NCI-H2081 treated with DMSO at 0.1 percent for 48 hours (cell line): ENCODE results near the gene PRKAA2.
"Not testable (repeated sequence)": the region's sequence is repeated elsewhere in the genome, so short reads cannot be mapped to it uniquely, and the experiment has no call there.

Experiments used
- DNase-seq: peaks from one replicate; lab custom pipeline; 2025; lab: John Stamatoyannopoulos, UW

PRKAA2 gene

DNA sequence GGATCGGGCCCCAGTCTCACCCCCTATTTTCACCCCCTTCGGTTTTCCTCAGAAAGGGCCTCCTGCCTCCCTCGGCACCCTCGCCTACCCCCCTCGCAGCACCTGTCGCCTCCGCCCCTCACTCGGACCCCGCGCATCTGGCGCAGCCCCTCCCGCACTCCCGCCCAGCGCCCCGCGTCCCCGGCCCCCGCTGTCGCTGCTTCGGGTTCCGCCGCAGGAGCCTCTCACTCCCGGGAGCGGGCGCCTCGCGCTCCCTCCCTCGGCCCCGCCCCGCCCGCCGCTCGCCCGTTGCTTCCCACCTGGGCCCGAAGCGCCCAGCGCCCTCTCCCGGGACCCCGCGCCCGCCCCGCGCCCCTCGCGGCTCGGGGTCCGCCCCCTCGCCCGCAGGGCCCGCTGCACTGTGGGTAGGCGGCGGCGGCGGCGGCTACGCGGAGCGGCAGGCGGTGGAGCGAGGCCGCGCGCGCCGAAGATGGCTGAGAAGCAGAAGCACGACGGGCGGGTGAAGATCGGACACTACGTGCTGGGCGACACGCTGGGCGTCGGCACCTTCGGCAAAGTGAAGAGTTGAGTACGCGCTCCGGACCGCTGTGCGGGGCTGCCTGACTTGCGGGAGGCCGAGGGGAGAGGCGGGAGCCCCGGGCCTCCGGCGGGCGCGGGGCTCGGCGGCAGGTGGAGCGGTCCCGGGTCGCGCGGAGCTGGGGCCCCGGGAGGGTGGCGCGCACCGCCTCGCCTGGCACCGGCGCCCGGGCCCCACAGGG lies at the start of gene PRKAA2:
TSS of gene PRKAA2 (plus strand) at position 396 of the 758 bp plus-strand sequence. CDS start at position 470, 74 bp downstream.
- DNase-seq: no peak

DNA sequence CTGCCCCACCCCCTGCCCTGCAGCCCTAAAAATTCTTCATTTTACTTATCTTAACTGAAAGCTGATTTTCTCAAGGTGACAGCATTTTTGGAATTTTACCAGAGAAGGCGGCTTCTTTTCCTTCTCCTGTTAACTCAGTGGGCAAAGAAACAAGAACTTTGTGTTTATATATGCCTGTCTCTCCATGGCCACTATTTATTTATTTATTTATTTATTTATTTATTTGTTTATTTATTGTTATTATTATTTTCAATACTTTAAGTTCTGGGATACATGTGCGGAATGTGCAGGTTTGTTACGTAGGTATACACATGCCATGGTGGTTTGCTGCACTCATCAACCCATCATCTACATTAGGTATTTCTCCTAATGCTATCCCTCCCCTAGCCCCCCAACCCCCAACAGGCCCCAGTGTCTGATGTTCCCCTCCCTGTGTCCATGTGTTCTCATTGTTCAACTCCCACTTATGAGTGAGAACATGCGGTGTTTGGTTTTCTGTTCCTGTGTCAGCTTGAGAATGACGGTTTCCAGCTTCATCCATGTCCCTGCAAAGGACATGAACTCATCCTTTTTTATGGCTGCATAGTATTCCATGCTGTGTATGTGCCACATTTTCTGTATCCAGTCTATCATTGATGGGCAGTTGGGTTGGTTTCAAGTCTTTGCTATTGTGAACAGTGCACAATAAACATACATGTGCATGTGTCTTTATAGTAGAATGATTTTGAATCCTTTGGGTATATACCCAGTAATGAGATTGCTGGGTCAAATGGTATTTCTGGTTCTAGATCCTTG lies 49.5 kb upstream of the PRKAA2 start:
- DNase-seq: not testable (repeated sequence)

DNA sequence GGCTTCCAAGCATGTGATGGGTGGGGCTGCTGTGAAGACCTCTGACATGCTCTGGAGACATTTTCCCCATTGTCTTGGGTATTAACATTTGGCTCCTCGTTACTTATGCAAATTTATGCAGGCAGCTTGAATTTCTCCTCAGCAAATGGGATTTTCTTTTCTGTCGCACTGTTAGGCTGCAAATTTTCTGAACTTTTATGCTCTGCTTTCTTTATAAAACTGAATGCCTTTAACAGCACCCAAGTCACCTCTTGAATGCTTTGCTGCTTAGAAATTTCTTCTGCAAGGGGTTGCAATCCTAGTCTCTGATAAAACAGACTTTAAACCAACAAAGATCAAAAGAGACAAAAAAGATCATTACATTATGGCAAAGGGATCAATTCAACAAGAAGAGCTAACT lies 35.0 kb upstream of the PRKAA2 start:
- DNase-seq: not testable (repeated sequence)

DNA sequence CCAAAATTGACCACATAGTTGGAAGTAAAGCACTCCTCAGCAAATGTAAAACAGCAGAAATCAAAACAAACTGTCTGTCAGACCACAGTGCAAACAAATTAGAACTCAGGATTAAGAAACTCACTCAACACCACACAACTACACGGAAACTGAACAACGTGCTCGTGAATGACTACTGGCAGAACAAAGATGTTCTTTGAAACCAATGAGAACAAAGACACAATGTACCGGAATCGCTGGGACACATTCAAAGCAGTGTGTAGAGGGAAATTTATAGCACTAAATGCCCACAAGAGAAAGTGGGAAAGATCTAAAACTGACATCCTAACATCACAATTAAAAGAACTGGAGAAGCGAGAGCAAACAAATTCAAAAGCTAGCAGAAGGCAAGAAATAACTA lies 34.3 kb upstream of the PRKAA2 start:
- DNase-seq: not testable (repeated sequence)

DNA sequence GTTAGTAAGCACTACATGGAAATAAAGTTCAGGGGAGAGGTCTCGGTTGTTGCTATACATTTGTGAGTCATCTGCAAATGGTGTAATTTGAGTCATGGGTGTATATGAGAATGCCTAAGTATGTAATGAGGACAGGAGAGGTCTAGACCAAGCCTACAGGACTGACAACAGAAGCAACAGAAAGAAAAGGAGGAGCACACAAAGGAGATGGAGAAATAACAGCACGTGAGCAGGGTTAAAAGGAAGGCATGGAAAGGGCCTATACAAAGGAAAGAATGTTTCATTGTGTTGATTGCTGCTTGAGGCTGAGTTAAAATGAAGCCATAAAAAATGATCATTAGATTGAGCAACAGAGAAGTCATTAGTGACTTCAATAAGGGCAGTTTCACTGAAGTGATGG lies 28.0 kb upstream of the PRKAA2 start:
- no peak for DNase-seq

DNA sequence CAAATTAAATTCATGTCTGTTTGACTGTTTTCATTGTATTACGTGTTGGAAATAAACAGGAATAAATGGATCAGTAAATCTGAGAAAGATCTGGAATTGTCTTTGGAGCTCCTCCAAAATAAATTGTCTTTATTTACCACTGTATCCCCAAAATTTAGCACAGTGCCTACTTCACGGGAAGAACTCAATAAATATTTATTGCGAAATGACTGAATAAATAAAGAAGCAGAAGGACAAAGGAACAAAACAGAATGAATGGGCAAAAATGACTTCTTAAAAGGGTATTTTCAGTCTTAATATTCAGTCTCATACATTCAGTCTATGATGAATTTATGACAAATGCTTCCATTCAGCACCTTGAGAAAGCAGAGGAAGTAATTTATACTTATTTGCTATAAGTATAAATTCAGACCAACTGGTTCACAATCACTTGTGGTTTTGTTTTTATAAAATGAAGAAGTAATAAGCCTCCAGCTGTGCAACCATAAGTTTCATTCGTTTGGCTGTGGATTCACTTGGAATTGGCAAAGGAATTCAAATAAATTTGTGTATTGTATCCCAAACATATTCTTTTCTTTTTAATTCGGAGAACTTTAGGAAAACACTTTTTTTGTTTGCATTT lies 19.2 kb upstream of the PRKAA2 start:
- DNase-seq: no peak

DNA sequence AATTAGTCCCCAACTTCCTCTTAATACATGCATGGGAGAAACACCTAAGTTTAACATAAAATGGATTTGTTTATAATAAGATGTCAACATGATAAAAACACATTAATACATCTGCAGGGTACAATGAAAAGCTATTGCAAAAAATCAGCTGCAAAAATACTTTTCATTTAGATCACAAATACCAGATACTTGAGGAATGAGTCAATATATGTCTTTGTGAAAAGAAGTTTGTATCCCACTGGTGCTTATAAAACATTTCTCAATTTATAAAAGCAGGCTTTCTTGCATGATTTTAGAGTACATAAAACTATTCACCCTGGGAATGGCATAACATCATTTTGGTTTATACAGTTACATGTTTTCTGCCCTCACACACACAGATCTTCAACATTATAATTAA lies 18.6 kb upstream of the PRKAA2 start:
- no peak for DNase-seq

DNA sequence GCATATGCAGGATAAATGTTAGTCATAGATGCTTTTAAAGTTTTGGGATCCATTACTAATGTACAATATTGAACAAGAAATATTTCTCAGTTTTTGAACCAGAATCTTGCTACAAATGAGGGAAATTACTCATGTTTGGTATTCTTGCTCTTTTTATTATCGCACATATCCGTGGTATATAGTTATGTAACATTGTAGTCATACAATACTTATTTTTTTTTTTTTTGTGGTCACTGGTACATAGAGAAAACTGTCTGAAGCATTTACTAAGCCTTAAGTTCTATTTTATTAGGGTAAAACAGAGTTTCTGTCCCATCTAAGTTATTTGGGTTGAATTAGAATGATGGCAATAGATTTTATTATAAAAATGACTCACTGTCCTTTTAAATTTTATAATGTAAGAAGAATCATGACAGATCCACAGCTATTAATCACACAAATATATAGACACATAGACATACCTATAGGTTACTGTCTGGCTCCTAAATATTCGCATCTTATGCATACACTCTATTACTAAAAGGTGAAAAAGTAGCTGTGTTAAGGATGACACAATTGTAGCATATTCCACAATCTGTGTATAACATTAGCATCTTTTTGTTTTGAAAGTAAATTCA lies 18.0 kb upstream of the PRKAA2 start:
- no peak for DNase-seq

DNA sequence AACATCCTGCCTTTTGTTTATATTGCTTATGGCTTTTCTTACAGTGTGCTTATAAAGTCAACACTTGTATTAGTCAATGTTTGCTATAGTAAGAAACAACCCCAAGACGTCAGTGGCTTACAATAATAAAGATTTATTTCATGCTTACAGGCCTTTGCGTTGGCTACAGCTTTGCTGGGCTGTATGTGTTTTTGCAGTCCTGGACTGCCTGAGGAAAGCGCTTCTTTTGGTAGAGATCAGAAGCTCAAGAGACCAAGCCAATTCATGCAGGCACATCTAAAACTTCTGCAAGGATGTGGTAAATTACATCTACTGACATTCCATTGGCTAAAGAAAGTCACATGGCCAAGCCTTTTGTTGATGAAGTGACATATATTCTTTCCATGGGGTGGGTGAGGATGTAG lies 17.5 kb upstream of the PRKAA2 start:
- DNase-seq: no peak

DNA sequence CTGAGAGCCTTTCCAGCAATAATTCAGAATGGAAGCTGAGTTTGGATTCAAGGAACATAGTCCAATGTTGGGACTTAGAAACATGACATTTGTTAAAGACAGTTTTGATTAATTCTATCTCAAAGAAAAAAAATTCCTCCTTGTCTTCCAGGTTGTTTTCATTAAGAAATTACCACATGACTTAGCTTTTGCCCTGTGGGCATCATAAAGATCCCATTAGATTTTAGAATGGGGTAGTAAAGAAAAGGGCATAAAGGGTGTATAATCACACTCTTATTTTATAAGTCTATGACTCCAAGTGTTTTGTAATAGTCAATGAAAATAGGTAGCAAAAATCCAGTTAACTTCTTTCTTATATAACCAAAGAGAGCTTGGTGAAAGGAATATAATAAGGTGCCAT lies 14.3 kb upstream of the PRKAA2 start:
- DNase-seq: no peak

DNA sequence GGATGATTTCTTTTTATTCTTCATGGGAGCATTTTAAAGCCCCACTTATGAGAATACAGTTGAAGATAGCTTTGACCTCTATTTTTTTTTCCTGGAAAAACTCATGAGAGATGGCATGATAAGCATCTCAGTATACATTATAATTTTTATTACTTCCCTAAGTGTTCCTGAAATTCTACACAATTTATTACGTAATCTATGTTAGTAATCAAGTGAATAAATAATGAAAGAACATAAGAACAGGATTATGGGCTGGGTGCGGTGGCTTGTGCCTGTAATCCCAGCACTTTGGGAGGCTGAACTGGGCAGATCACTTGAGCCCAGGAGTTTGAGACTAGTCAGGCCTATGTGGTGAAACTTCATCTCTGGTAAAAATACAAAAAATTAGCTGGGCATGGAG lies 13.2 kb upstream of the PRKAA2 start:
- DNase-seq: no peak

DNA sequence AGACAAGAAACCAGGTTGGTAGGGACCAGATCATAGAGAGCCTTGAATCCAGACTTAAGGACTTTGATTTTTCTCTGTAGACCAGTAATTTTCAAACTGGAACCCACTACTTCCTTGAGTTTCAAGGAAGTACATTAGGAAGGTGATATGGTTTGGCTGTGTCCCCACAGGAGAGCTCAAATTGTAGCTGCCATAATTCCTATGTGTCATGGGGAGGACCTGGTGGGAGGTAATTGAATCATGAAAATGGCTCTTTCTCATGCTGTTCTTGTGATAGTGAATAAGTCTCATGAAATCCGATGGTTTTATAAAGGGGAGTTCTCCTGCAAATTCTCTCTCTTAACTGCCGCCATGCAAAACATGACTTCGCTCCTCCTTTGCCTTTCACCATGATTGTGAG lies 10.1 kb upstream of the PRKAA2 start:
- no peak for DNase-seq

DNA sequence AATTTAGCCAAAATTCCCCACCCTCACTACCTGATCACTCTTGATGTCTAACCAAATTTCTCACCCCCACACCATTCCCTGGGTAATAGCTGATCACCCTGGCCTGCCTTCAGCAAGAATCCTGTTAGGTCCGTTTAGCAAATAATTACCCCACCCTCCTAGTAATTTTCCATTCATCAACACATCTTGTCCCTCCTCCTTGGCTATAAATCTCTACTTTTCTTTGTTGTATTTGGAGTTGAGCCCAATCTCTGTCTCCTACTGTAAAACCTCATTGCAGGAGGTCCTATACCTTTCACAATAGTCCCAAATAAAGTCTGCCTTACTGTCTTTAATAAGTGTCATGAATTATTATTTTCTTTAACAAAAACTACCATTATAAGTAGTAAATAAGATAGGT lies 6.9 kb upstream of the PRKAA2 start:
- no peak for DNase-seq

DNA sequence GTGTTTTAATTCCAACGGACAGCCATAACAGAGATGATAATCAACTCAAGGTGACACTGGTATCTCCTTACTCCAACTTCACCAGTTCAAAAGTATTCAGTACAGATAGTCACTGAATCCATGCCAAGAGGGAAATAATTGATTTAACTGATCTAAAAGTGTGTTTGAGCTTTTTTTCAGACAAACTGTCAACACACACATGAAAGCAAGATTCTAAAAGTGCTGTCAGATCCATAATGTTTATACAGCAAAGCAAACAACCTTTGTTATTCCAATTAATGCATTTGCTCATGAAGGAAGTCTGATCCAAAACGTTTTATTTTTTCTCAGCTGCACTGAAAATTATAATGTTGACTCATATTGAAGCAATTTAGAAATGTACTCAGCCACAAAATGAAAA lies 5.9 kb upstream of the PRKAA2 start:
- DNase-seq: peak; percentile 43

DNA sequence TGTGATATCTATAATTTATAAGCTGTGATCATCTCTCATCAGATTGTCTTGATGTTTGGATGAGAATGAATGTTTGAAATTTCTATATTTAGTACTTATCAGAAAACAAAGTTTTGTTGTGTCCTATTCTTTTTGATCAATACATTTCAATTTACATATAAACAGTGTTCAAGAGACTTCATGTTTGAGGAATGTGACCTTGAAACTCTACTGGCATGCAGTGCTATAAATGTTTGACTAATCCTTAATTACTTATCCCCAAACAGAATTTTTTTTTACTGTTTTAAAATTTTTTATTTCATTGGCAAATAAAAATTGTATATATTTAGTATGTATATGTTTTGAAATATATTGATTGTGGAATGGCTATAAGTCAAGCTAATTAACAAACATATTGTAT lies 1.5 kb upstream of the PRKAA2 start:
- DNase-seq: no peak

DNA sequence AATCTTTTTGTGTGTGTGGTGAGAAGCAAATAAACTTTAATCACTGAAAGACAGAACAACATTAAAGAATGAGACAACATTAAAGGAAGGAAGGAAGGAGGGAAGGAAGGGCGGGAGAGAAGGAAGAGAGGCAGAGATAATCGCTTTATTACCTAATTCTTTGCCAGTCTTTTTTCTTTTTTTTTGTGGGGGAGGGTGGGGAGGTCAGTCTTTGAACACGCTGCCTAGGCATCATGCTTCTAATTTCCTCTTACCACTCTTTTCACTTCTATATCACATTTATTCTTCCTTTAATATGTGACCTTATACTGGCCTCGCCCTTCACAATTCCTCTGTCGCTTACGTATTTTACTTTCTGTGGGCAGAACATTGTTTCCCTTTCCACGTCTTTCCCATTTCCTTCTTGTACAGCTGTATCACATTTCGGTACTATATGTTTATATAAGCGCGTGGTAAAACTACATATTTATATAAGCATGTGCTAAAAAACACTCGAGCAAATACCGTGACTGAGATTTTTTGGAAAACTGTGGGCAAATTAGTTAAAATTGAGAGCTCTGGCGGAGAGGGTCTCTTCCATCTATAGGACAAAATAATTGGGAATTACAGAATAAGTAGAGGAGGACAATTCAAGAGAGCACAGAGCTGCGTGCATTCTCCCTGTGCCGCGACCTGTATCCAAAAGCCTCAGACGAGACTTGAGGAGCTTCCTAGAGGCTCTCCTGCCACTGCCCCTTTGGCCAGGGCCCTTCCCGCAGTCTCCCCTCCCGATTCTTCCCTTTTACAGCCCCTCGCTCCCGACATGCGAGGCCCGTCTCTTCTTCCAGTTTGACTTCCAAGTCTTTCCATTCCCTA lies 823 bp upstream of the PRKAA2 start:
- no peak for DNase-seq

DNA sequence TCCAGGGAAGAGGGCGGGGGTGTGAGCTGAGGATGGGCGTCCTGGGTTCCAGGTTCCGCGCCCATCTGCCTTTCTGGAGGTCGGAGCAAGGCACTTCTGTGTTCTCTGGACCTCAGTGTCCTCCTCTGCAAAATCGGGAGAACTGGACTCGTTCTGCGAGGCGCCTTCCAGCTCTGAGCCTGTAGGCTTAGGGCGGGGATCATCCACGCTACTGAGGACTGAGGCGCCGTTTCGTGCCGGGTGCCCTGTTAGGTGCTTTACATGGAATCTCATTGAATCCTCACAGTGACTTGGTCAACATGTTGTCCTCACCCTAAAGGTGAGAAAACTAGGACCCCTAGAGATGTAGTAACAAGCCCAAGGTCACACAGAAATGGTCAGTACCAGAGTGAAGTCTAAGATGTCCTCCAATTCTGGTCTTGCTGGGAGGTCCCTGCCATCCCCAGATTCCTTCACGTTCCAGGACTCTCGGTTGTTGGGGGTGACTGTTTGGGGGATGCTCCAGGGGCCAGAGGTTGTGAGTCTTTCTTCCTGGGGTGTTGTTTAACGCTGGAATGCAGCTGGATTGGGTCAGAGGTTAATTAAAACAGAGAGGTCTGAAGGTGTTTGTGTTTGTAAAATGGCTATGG lies 677 bp downstream of the PRKAA2 start:
- DNase-seq: no peak

DNA sequence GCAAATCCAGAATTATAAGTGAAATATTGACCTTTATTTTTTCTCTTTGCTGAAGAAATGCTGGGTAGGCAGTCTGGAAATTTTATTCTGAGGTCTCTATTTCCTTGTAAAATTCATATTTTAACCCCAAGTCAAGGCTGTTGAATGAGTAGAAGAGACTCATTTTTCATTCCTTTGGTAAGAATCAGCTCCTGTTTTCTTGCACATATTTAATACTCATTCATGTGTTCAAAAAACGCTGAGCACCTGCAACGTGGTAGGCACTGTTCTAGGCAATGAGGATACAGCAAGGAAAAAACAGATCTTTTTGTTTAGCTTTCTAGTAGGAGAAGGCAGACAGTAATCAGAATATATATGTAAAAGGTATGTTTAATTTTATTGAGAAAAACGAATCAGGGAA lies 1.5 kb downstream of the PRKAA2 start:
- DNase-seq: no peak

DNA sequence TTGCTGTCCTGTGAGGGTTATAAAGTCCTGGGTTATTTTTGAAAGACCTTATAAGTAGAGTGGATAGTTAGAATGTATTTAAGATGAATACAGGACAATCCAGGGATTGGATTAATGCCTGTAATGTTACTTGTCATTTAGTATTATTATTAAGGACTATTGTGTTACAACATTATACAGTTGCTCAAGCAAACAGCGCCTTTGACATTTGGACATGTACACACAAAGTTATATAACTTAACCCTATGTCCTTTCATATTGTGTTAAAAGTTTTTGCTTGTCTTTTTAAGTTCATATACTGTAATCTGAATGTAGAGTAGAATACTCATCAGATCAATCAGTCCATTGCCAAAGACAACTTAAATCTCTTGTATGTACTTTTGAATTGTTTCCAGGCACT lies 2.0 kb downstream of the PRKAA2 start:
- DNase-seq: no peak

DNA sequence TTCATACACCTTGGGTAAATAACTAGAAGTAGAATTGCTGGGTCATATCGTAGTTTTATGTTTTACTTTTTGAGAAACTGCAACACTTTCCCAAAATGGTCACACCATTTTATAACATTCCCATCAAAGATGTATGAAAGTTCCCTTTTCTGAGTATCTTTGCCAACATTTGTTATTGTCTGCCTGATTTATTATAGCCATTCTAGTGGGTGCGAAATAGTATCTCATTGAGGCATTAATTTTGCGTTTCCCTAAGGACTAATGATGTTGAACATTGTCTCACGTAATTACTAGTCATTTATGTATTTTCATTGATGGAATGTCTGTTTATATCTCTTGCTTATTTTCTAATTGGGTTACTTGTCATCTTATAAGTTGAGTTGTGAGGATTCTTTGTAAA lies 3.4 kb downstream of the PRKAA2 start:
- no peak for DNase-seq
